HepG2 (cell line): ENCODE results near the gene GOLGA7B. TPM values are rescaled to one million over a fixed set of nuclear protein-coding genes. Genes with fewer than 3 reads are reported as not detected.

Source experiments
- ATAC-seq: fragments of 200-7000 bp; cut with Tn5 transposase; 3 replicates; pipeline ENCODE4 v1.9.1; 2020; ENCODE audit warnings: mild to moderate bottlenecking, moderate library complexity
- BruUV-seq: library from RNA; stranded (reverse); fragments of 400-500 nt; replicated peaks from 2 replicates; lab custom pipeline; 2021; lab: Mats Ljungman, UMichigan
- CTCF ChIA-PET: fragments of 300-600 bp; formaldehyde crosslinking; extraction: SDS; loops from one replicate; lab custom pipeline; 2021; ENCODE audit warnings: low total read pairs, inconsistent platforms, low intra/inter-chr PET ratio; lab: Yijun Ruan, JAX
- POLR2A ChIA-PET: fragments of 350-600 bp; sonication (Branson Sonifier 250); formaldehyde crosslinking; loops from one replicate; lab custom pipeline; 2020; ENCODE audit warnings: antibody characterized with exemption, inconsistent platforms; lab: Yijun Ruan, JAX
- DNase-seq: peaks from one replicate; pipeline ENCODE4 v3.0.0-alpha.2; 2015; ENCODE audit warnings: low spot score
- FAIRE-seq: peaks from 3 replicates; lab custom pipeline; 2011; peaks lifted over from hg19 to GRCh38; lab: Jason Lieb, UNC
- H2AFZ ChIP-seq: one replicate; pipeline ENCODE4 v1.6.1; 2011; ENCODE audit warnings: low read length, inconsistent platforms
- H3K27ac ChIP-seq: fragments of 300-600 bp; 3 replicates; pipeline ENCODE4 v1.8.0; 2011; ENCODE audit warnings: mixed run types, mild to moderate bottlenecking, mixed read lengths, low read length, inconsistent platforms; ENCODE audit not compliant: insufficient read depth; ENCODE audit errors: extremely low read length
- H3K27me3 ChIP-seq, 2 experiments: fragments of 200-600 bp in 1 of 2; 2 replicates in 1 of 2; 3 replicates in 1 of 2; pipeline versions ENCODE4 v1.6.0 to v1.8.0; 2011; ENCODE audit warnings: low read length in 2 of 2, mild to moderate bottlenecking in 2 of 2, moderate library complexity in 2 of 2, inconsistent platforms in 1 of 2; ENCODE audit not compliant: insufficient read depth in 2 of 2, control insufficient read depth in 1 of 2
- H3K36me3 ChIP-seq, 2 experiments: fragments of 200-600 bp in 1 of 2; replicated peaks in 1 of 2; 2 replicates in 1 of 2; 3 replicates in 1 of 2; pipeline versions ENCODE4 v1.5.1 to v1.8.0; 2011; ENCODE audit warnings: low read length in 2 of 2, inconsistent platforms in 1 of 2; ENCODE audit not compliant: insufficient read depth in 2 of 2, control insufficient read depth in 1 of 2
- H3K4me1 ChIP-seq: 2 replicates; pipeline ENCODE4 v1.5.1; 2012; ENCODE audit warnings: low read length, inconsistent platforms; ENCODE audit not compliant: insufficient read depth
- H3K4me2 ChIP-seq: 2 replicates; pipeline ENCODE4 v1.6.0; 2011; ENCODE audit warnings: low read depth, low read length, inconsistent platforms
- H3K4me3 ChIP-seq, 3 experiments: fragments of 200-600 bp in 1 of 3; sonication (generic), shearing (Covaris generic) in 1 of 3; replicated peaks in 1 of 3; 2 replicates each; pipeline ENCODE4 v1.5.1; 2011 to 2016; ENCODE audit warnings: low read length in 3 of 3, inconsistent platforms in 2 of 3, low read depth in 2 of 3, mild to moderate bottlenecking in 2 of 3, control low read depth in 1 of 3, mixed read lengths in 1 of 3; ENCODE audit not compliant: insufficient read depth in 1 of 3
- H3K79me2 ChIP-seq: one replicate; pipeline ENCODE4 v1.6.1; 2011; ENCODE audit warnings: low read length, inconsistent platforms; ENCODE audit not compliant: insufficient read depth
- H3K9ac ChIP-seq: 2 replicates; pipeline ENCODE4 v1.6.0; 2011; ENCODE audit warnings: mild to moderate bottlenecking, low read depth, low read length, inconsistent platforms; ENCODE audit not compliant: insufficient read depth
- H3K9me3 ChIP-seq: 2 replicates; pipeline ENCODE4 v1.5.1; 2012; ENCODE audit warnings: mild to moderate bottlenecking, low read length
- H4K20me1 ChIP-seq: 2 replicates; pipeline ENCODE4 v1.6.0; 2011; ENCODE audit warnings: inconsistent platforms, mild to moderate bottlenecking, low read length, moderate library complexity; ENCODE audit not compliant: insufficient read depth
- ARID5B ChIP-seq: IDR thresholded peaks from 2 replicates; pipeline ENCODE4 v1.4.0; 2020; ENCODE audit warnings: mild to moderate bottlenecking, missing genetic modification reagents
- HNRNPUL1 ChIP-seq: fragments of 200-400 bp; formaldehyde crosslinking; IDR thresholded peaks from 2 replicates; pipeline ENCODE4 v1.6.1; 2017; ENCODE audit warnings: low read depth, mild to moderate bottlenecking, low read length, moderate library complexity
- SCMH1 ChIP-seq: sonication (generic); formaldehyde crosslinking; IDR thresholded peaks from 2 replicates; pipeline ENCODE4 v1.9.0; 2021; ENCODE audit warnings: missing genetic modification reagents, mild to moderate bottlenecking, borderline replicate concordance
- ZNF260 ChIP-seq: sonication (generic); formaldehyde crosslinking; IDR thresholded peaks from 2 replicates; pipeline ENCODE4 v1.4.0; 2020; ENCODE audit warnings: missing genetic modification reagents, low read depth, mild to moderate bottlenecking, borderline replicate concordance
- ZNF329 ChIP-seq: sonication (generic); formaldehyde crosslinking; IDR thresholded peaks from 2 replicates; pipeline ENCODE4 v1.9.0; 2021; ENCODE audit warnings: low read depth, mild to moderate bottlenecking, missing genetic modification reagents
- ZNF773 ChIP-seq: sonication (generic); formaldehyde crosslinking; IDR thresholded peaks from 2 replicates; pipeline ENCODE4 v1.4.0; 2020; ENCODE audit warnings: missing genetic modification reagents, borderline replicate concordance
- ZNF878 ChIP-seq: sonication (generic); formaldehyde crosslinking; IDR thresholded peaks from 2 replicates; pipeline ENCODE4 v1.8.1; 2023; ENCODE audit warnings: mild to moderate bottlenecking, missing genetic modification reagents, moderate library complexity
- WGBS: methylation state at CpG from one replicate; pipeline ENCODE4 v1.1.6; 2017; ENCODE audit warnings: low lambda C conversion rate; 5-methylcytosine and 5-hydroxymethylcytosine counted together
- in situ Hi-C: cut with HindIII; loops from 2 replicates; pipeline ENCODE4 v1.10.0; 2017; ENCODE audit warnings: low pct_unique_long_range_greater_than_20kb; ENCODE audit not compliant: extremely low pct_ligation_motif_present
- intact Hi-C: fragments of 100-400 bp; cut with micrococcal nuclease; formaldehyde crosslinking; loops from one replicate; pipeline ENCODE4 v1.10.0; 2022; ENCODE audit not compliant: unreplicated experiment
- polyA plus RNA-seq, 8 experiments: library from polyadenylated mRNA; depleted of rRNA in 3 of 8; stranded (reverse) in 7 of 8; unstranded in 1 of 8; fragments of >200 nt; fragmentation: Illumina TruSeq in 4 of 8; extraction: Trizol in 4 of 8; gene quantifications; 2 replicates each; pipeline versions ENCODE4 v1.2.1 to v1.2.3, GENCODE V29; 2011 to 2016; ENCODE audit warnings: low read depth in 4 of 8, missing spikeins in 1 of 8, mixed read lengths in 1 of 8; ENCODE audit not compliant: insufficient read depth in 1 of 8
- total RNA-seq, 5 experiments: library from RNA; depleted of rRNA; stranded (reverse); fragments of >200 nt; fragmentation: Illumina TruSeq; extraction: Trizol; gene quantifications; 2 replicates each; pipeline ENCODE4 v1.2.3, GENCODE V29; 2016; ENCODE audit warnings: low read depth in 1 of 5

The GOLGA7B gene
- total and polyA plus RNA-seq, 2 of the 13 experiments (the other 11 are each of a cell fraction or from before 2014, with no cell fraction given): not detected

- ChIA-PET CTCF (no interaction called here), POLR2A (no interaction called here)
- 13% methylated on average over 4 of the region's 4 CpGs for WGBS
- no peaks in the 10 kb centered on the region for H3K79me2 ChIP-seq
- peaks cover 13 to 59% of the 10 kb centered on the region in 2 experiments; a peak in 4 of 5 replicates for H3K27me3 ChIP-seq
- FAIRE-seq (no peak), DNase-seq (no peak), ATAC-seq (no peak)
- H3K4me2 ChIP-seq: no peak overlapping the region
- no peak overlapping the region for H2AFZ ChIP-seq
- no TSS peak for BruUV-seq
- no peaks in the 10 kb centered on the region for H4K20me1 ChIP-seq
- TF ChIP-seq ARID5B (no peak), ZNF878 (CRISPR knock-in tag) (no peak), HNRNPUL1 (no peak), SCMH1 (CRISPR knock-in tag) (no peak), ZNF260 (CRISPR knock-in tag) (no peak), ZNF773 (no peak), ZNF329 (CRISPR knock-in tag) (no peak)
- no peak overlapping the region for H3K9ac ChIP-seq
- intact Hi-C loops: no loop called here
- H3K27ac ChIP-seq: no peak overlapping the region
- in situ Hi-C loops: no loop called here
- H3K4me1 ChIP-seq: no peaks in the 10 kb centered on the region
- no peak overlapping the region for H3K4me3 ChIP-seq
- no peaks in the 10 kb centered on the region for H3K9me3 ChIP-seq
- H3K36me3 ChIP-seq: no peaks in the 10 kb centered on the region
Measured at GRCh38 chr10:97898429-97898828, 48.8 kb downstream of the GOLGA7B start.
